ENCODE results near the gene KRTAP3-1. TPM values are rescaled to one million over a fixed set of nuclear protein-coding genes. Genes with fewer than 3 reads are reported as not detected.

Gene KRTAP3-1
- polyA plus RNA-seq, 1 donor from 2014 or later = not detected

- Histone ChIP-seq H3K27me3 (ENCODE audit: insufficient read depth, low read depth, low read length) (no peaks in the 10 kb centered on the region), H3K4me2 (ENCODE audit: low read length) (no peak overlapping the region), H3K36me3 (ENCODE audit: insufficient read depth, low read length) (no peaks in the 10 kb centered on the region), H3K27ac (ENCODE audit: low read length) (no peak overlapping the region), H3K4me3 (ENCODE audit: low read length) (no peak overlapping the region), H3K9me3 (ENCODE audit: low read length) (no peaks in the 10 kb centered on the region), H3F3A (ENCODE audit: insufficient read depth, low read length, poor library complexity, severe bottlenecking) (no peaks in the 10 kb centered on the region), H3K79me2 (replicated peaks; ENCODE audit: insufficient read depth, low read length) (no peaks in the 10 kb centered on the region), H4K20me1 (ENCODE audit: insufficient read depth) (no peaks in the 10 kb centered on the region), H3K9ac (ENCODE audit: low read length) (no peak overlapping the region), H2AFZ (ENCODE audit: low read depth, low read length) (no peak overlapping the region), H3K9me2 (ENCODE audit: insufficient read depth, low read length) (no peaks in the 10 kb centered on the region)
- TF ChIP-seq EP300 (conservative IDR thresholded peaks at IDR 0.05; ENCODE audit: poor library complexity, severe bottlenecking) = no peak
- no peak for TF ChIP-seq EZH2 (IDR thresholded peaks at IDR 0.05; ENCODE audit: borderline replicate concordance, insufficient read depth, low read length, poor library complexity, severe bottlenecking)
- TF ChIP-seq POLR2AphosphoS5 (IDR thresholded peaks at IDR 0.05) = no peak
- TF ChIP-seq, protein P1, sequence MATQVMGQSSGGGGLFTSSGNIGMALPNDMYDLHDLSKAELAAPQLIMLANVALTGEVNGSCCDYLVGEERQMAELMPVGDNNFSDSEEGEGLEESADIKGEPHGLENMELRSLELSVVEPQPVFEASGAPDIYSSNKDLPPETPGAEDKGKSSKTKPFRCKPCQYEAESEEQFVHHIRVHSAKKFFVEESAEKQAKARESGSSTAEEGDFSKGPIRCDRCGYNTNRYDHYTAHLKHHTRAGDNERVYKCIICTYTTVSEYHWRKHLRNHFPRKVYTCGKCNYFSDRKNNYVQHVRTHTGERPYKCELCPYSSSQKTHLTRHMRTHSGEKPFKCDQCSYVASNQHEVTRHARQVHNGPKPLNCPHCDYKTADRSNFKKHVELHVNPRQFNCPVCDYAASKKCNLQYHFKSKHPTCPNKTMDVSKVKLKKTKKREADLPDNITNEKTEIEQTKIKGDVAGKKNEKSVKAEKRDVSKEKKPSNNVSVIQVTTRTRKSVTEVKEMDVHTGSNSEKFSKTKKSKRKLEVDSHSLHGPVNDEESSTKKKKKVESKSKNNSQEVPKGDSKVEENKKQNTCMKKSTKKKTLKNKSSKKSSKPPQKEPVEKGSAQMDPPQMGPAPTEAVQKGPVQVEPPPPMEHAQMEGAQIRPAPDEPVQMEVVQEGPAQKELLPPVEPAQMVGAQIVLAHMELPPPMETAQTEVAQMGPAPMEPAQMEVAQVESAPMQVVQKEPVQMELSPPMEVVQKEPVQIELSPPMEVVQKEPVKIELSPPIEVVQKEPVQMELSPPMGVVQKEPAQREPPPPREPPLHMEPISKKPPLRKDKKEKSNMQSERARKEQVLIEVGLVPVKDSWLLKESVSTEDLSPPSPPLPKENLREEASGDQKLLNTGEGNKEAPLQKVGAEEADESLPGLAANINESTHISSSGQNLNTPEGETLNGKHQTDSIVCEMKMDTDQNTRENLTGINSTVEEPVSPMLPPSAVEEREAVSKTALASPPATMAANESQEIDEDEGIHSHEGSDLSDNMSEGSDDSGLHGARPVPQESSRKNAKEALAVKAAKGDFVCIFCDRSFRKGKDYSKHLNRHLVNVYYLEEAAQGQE (IDR thresholded peaks at IDR 0.05; ENCODE audit: borderline replicate concordance) = no peak
- no peak for TF ChIP-seq MXI1 (conservative IDR thresholded peaks at IDR 0.05; ENCODE audit: poor library complexity, severe bottlenecking)
- TF ChIP-seq RAD21 (conservative IDR thresholded peaks at IDR 0.05) = no peak
- TF ChIP-seq CTCF (IDR thresholded peaks at IDR 0.05; ENCODE audit: poor library complexity, severe bottlenecking) = no peak
- no peak for TF ChIP-seq SMC3 (conservative IDR thresholded peaks at IDR 0.05; ENCODE audit: poor library complexity)
- no peak for TF ChIP-seq TAF1 (IDR thresholded peaks at IDR 0.05; ENCODE audit: low read depth)
These were observed 30.3 kb downstream of the KRTAP3-1 start for GRCh38 chr17:40978575-40979151.

DNA sequence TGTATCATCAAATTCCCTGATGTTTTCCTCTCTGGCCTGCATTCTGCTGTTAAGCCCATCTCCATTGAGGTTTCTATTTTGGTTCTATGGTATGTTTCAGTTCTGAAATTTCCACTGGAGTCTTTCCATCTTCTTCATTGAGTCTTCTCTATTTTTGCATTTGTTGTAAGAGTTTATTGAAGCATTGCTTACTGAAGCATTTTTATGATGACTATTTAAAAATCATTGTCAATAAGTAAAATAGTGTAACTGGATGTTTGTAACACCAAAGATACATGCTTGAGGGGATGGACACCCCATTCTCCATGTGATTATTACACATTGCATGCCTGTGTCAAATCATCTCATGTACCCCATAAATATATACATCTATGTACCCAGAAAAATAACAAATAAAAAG is 33.4 kb downstream of the KRTAP3-1 start:
- Histone ChIP-seq H3K9ac (ENCODE audit: low read length) (no peak overlapping the region), H2AFZ (ENCODE audit: low read depth, low read length) (no peak overlapping the region), H3K4me2 (ENCODE audit: low read length) (no peak overlapping the region), H3F3A (ENCODE audit: insufficient read depth, low read length, poor library complexity, severe bottlenecking) (no peaks in the 10 kb centered on the region), H3K9me2 (ENCODE audit: insufficient read depth, low read length) (no peaks in the 10 kb centered on the region), H3K36me3 (ENCODE audit: insufficient read depth, low read length) (no peaks in the 10 kb centered on the region), H3K27me3 (ENCODE audit: insufficient read depth, low read depth, low read length) (no peaks in the 10 kb centered on the region), H3K79me2 (replicated peaks; ENCODE audit: insufficient read depth, low read length) (no peaks in the 10 kb centered on the region), H3K27ac (ENCODE audit: low read length) (no peak overlapping the region), H3K4me3 (ENCODE audit: low read length) (no peak overlapping the region), H3K9me3 (ENCODE audit: low read length) (no peaks in the 10 kb centered on the region), H4K20me1 (ENCODE audit: insufficient read depth) (no peaks in the 10 kb centered on the region)
- no peak for TF ChIP-seq MXI1 (conservative IDR thresholded peaks at IDR 0.05; ENCODE audit: poor library complexity, severe bottlenecking)
- TF ChIP-seq, protein P1 (IDR thresholded peaks at IDR 0.05; ENCODE audit: borderline replicate concordance) = no peak
- TF ChIP-seq TAF1 (IDR thresholded peaks at IDR 0.05; ENCODE audit: low read depth) = no peak
- no peak for TF ChIP-seq EZH2 (IDR thresholded peaks at IDR 0.05; ENCODE audit: borderline replicate concordance, insufficient read depth, low read length, poor library complexity, severe bottlenecking)
- TF ChIP-seq POLR2AphosphoS5 (IDR thresholded peaks at IDR 0.05) = no peak
- no peak for TF ChIP-seq EP300 (conservative IDR thresholded peaks at IDR 0.05; ENCODE audit: poor library complexity, severe bottlenecking)

Measured in neural cell (in vitro differentiated cells).